CD4-positive, alpha-beta T cell treated with Interleukin-21 for 1 hour (primary cell): ENCODE results near the gene GTF2H2C.
"Not testable (repeated sequence)": the region's sequence is repeated elsewhere in the genome, so short reads cannot be mapped to it uniquely, and the experiment has no call there.

Source experiments
- DNase-seq: peaks from one replicate; pipeline ENCODE4 v3.0.0-alpha.2; 2020

Gene GTF2H2C

DNA sequence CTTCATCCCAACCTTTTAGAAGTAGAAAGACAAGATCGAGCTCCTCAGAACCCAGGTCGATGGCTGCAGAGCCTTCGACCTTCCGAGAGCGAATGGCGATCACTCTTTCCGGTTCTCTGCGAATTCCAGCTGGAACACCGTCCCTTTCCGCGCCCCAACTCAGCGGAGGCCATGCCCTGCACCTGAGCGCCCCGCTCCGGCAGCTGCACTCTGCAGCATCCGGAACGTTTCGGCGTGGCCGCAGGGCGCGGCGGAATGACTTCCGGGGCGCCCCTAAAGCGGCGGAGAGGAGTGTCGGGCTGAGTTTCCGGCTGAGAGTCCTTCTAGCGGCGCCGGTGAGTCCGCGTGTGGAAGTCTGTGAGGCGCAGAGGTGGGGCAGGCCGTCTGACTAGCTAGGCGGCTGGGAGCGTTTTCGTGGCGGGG is at the start of gene GTF2H2C:
Gene GTF2H2C (plus strand): TSS at position 284 of the 423 bp plus-strand sequence. CDS start 4,942 bp downstream, outside the sequence.
- DNase-seq = peak; percentile 82

DNA sequence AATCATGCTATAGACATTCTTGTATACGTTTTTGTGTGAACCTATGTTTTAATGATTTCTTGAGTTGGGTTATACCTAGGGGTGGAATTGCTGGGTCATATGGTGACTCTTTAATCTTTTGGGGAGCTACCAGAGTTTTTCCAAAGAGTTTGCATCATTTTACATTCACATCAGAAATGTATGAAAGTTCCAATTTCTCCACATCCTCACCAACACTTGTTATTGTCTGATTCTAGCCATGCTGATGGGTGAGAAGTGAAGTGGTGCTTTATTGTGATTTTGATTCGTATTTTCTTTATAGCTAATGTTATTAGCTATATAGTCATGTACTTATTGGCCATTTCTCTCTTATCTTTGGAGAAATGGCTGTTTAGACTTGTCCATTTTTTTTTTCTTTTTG is 49.3 kb upstream of the GTF2H2C start:
- no peak for DNase-seq

DNA sequence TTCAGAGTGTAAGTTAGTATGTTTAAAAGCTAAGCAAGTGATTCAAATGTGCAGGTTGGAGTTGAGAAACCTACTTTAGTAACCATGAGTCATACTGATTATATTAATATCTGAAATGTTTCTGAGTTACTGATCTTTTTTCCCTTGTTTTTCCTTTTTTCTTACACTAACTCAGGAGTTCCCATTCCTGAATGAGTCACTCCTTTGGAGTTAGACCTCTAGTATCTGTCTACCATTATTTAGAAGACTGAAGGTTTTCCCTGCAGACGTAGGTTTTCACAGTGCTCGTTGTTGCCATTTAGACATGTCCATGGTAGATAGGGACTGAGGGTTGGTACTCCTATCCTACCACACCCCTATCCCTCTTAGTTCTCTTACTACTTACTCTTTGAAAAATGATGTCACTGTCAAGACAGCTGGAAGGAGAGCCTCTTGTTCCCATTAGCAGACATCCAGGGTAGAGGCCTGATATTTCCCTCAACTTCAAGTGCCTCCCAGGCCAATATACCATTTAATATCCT is 47.2 kb upstream of the GTF2H2C start:
- no peak for DNase-seq

DNA sequence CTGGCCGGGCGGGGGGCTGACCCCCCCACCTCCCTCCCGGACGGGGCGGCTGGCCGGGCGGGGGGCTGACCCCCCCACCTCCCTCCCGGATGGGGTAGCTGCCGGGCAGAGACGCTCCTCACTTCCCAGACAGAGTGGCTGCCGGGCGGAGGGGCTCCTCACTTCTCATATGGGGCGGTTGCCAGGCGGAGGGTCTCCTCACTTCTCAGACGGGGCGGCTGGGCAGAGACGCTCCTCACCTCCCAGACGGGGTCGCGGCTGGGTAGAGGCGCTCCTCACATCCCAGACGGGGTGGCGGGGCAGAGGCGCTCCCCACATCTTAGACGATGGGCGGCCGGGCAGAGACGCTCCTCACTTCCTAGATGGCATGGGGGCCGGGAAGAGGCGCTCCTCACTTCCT is 44.4 kb upstream of the GTF2H2C start:
- DNase-seq = not testable (repeated sequence)

DNA sequence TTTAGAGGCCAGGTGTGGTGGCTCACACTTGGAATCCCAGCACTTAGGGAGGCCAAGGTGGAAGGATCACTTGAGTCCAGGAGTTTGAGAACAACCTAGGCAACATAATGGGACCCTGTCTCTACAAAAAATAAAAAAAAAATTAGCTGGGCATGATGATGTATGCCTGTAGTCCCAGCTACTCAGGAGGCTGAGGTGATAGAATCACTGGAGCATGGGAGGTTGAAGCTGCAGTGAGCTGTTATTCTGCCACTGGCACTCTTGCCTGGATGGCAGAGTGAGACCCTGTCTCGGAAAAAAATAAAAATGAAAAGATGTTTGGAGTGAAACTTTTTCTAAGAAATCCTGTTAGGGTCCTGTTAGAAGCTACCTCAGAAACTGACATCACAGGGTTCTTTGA is 43.2 kb upstream of the GTF2H2C start:
- DNase-seq = no peak

DNA sequence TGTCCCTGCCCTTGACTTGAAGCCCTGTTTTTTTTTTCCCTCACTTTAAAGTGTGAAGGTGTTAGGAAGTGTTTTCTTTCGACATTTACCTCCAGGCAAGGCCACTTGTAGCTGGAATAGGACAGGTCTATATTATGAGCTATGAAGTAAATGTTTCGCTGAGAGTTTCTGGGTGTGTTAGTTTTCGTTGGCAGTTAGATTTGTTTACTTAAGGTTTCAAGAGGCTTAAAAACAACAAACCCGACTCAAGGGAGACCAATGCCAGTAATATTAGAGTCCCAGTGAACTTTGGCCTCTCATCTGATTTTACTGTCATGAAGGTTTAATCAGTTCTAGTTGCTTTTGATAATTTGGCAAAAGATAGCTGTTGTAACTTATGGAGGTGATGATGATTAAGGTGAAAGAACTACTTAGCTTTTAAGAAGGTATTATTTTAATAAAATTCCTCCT is 42.2 kb upstream of the GTF2H2C start:
- no peak for DNase-seq

DNA sequence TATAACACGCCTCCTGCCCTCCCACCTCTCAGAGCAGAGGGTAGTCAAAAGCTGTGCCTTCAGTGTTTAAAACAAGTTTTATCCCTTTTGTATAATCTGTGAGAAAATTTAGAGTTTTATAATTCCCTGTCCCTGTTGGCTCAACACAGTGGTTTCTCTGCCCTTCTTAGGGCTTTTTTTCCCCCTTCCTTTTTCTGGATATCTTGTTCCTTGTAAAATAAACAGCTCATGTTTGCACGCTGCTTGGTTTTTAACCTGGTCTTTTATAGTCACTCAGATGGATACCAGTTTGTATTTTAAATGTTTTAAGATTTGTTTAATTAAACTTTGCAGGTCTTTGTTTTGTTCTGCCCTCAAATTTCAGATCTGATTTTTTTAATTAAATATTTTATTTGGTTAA is 40.7 kb upstream of the GTF2H2C start:
- DNase-seq = no peak

DNA sequence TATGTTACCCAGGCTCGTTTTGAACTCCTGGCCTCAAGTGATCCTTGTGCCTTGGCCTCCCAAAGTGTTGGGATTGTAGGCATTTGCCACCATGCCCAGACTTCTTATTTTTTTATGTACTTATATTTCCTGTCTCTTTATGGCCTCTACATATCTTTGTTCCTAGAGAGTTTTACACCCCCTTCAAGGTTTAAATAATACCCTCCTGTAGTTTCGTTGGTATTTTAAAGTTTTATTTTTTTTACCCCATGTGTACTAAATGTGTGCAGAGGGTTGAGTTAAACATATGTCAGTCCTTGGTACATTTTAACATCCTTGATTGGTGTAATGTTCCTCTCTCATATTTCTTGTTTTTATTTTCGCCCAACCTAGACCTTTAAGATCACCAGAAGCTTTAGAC is 38.0 kb upstream of the GTF2H2C start:
- no peak for DNase-seq

DNA sequence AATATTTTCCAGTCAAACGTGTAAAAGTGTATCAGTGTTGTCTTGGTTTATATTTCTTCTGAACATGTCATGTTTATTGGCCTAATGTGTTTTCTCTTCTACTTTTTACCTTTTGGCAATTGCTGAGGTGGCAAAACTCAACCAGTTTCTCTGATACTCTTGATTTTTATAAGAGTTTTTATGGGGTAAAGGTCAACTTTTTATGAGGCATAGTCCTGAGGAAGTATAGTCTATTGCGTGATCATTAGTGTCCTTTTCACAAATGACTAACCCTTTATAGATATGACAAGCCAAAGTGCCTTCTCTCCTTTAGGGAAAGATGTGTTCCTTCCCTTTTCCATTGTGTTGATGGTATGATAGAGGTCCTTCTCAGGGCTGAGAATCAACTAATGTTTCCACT is 34.5 kb upstream of the GTF2H2C start:
- no peak for DNase-seq

DNA sequence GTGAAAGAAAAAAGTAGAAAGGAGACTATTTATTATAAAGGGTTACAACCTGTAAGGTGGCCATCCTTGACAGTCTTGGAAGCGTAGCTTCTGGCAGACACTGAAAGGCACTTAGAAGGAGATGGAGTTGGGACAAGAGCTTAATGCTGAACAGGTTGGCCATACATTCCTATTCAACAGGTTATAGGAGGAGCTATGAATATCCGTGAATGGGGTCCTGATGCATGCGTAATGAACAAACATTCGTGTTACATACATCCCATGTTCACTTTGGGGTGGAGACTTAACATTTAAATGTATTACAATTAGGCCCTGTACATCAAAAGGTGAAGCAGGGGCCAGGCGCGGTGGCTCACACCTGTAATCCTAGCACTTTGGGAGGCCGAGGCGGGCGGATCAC is 33.3 kb upstream of the GTF2H2C start:
- DNase-seq = no peak

DNA sequence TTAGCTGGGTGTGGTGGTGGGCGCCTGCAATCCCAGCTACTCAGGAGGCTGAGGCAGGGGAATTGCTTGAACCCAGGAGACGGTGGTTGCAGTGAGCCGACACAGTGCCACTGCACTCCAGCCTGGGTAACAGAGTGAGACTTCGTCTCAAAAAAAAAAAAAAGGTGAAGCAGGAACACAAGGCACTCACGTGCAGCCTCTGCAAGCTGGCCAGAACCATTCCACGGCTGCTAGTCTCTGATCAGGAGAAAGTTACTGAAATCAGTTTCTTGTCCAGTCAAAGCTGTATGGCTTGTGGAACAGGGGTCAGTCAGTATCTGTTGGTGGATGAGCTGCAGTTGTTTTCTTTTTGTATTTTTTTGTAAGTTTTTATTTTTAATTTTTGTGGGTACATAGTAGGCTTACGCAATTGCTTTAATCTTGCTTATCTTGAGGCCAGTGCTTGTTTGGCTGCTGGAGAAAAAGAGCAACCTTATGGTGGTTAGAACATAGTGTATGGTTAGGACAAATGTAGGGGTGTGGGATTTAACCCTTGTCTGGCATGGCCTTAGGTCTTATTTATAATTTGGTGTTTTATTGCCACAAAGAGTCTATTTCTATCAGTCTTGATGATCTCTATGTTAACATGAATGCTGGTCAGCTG is 32.7 kb upstream of the GTF2H2C start:
- no peak for DNase-seq

DNA sequence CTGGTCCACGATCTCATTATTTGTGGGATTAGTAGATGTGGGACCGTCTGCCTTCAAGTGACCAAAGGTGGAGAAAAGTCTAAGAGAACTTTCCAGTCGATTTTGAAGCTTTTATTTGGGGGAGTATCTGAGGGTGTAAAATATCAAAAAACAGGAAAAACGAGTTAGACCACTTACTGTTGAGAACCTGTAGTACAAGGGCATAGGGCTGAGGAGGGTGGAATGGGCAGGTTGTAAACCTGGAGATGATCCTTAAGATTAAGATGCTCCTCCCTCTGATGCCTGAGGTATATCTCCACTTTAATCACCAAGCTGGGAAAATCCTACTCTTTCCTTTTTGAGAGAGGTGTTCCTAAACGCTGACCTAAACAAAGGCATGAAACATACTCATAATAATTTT is 32.0 kb upstream of the GTF2H2C start:
- no peak for DNase-seq

DNA sequence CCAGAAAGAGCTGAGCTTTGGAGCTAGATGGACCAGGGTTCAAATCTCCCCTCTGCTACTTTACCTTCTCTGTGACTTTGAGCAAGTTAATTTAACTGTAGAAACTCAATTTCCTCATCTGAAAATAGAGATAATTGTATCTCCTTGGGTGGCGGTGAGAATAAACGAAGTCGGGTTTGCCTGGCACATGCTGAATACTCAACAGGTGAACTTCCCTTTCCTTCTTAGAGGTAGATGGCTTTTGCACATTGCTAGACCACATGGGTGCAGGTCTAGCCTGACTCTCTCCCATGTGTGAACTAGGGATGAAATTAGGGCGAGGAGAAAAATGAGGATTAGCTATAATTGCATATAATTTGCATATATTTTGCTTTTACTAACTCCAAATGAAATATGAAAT is 31.4 kb upstream of the GTF2H2C start:
- DNase-seq = no peak

DNA sequence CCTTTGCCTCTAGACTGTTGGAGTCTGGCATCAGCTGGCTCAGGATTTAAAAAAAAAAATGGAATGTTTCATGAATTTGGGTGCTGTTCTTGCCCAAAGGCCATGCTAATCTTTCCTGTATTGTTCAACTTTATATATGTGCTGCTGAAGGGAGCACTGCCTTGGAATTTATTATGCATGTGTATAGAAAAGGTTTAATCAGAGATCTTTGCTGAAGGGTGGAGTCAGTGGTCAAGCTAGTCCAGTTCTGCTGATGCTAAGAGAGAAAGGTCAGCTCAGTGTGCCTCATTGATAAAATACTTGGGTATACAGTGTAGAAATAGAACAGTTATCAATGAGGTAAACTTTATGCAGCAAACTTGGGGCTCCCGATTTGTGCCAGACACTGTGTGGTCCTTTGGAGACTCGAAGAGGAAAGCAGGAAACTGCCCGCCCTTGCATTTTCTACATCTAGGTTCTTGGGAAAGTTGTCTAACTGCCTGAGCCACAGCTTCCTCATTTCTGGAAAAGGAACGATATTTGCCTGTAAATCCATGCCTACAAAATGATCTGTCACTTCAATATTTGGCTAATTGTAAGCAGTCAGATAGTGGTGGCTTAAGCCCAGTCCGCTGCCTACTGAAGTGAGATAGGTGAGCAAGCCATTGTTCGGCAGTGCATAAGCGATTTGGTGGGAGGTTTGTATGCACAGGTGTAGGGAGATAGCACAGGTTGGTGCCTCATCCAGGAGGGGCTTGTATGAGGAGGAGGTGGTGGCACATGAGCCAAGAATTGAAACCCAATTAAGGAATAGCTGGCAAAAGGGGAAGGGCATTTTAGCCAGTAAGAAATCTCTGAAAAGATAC is 29.2 kb upstream of the GTF2H2C start:
- no peak for DNase-seq

DNA sequence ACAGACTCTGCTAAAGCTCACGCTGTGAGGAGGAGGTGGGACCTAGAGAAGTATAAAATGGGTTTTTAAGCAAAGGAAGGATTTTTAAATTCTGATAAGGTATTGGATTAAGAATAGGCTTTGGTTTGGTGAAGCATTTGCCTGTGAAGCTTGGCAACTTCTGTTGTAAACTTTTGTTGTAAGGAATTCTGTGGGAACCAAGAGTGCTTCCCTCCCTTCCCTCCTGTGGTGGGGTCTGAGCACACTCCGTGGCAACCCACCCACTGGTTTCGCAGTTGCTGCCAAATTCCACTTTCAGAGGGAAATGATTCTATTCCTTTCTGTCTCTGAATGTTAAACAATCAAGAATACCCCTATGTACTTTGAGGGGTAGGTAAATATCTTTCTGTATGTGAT is 28.6 kb upstream of the GTF2H2C start:
- DNase-seq = no peak

DNA sequence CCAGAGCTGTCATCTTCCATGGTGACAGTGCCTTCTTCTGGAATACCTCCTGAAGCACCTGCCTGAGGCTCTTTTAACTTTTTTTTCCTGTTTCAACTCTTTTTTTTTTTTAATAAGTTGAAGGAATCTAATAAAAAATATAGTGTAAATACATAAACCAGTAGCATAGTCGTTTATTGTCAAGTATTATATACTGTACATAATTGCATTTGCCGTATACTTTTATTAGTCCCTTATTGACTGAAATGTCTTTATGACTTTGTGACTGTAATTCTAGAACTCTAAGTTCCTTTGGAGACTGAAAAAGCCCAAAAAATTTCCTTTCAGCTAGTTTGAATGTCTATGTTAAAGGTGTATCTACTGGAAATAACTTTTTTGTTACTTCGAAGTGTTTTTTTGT is 22.1 kb upstream of the GTF2H2C start:
- not testable (repeated sequence) for DNase-seq

DNA sequence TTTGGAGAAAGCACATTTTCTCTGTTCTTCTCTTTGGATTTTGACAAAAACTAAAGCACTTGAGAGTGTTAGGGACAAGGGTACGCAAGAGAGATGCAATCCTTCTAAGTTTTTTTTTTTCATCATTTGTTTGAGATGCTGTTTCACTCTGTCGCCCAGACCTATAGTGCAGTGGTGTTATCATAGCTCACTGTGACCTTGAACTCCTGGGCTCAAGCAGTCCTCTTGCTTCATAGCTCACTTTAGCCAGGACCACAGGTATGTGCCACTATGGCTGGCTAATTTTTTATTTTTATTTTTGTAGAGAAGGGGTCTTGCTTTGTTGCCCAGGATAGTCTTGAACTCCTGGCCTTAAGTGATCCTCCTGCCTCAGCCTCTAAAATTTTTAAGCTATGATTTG is 21.3 kb upstream of the GTF2H2C start:
- DNase-seq = not testable (repeated sequence)

DNA sequence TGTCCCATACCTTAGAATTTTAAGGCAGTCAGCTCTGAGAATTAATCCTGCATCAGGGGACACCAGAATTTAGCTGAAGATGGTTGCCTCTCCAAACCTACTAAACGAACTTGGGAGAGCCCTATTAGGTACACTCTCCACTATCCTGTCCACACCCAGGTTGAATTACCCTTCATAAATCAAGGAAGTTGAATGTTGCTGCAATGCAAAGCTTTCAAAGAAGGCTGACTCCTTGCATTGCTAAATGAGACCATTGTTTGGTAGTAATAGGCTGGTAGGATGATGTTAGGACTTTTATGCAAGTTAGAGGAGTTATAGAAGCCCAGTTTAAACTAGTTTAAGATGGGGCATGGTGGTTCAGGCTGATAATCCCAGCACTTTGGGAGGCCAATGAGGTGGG is 18.6 kb upstream of the GTF2H2C start:
- DNase-seq = not testable (repeated sequence)

DNA sequence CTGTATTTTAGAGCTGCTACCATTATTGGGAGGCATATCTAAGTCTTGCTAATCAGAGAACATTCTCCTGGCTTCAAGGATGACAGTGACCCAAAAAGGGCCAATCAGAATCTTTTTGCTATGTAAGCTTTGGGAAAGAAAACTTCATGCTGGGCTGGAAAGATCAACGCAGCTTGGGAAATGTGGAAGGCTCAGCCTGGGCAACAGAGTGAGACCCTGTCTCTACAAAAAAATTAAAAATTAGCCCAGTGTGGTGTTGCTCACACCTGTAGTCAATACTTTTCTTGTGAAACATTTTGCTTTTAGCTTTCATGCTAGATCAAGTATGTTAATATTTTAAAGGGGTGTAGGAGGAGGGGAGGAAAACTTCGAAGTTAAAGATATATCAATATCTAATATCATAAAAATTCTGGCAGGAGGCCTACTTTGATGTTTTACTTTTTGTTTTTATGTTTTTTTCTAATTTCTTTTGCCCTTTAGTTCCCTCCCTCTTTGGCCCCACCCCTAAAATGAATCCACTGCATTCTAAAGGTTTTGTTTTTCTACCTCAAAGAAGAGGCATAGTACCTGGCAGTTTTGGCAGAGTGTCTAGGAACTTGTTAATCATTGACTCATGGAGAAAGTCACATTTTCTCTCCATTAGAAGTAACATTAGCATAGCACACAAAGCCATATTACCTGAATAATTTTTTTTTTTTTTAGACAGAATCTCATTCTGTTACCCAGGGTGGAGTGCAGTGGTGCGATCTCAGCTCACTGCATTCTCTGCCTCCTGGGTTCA is 17.0 kb upstream of the GTF2H2C start:
- DNase-seq = not testable (repeated sequence)

DNA sequence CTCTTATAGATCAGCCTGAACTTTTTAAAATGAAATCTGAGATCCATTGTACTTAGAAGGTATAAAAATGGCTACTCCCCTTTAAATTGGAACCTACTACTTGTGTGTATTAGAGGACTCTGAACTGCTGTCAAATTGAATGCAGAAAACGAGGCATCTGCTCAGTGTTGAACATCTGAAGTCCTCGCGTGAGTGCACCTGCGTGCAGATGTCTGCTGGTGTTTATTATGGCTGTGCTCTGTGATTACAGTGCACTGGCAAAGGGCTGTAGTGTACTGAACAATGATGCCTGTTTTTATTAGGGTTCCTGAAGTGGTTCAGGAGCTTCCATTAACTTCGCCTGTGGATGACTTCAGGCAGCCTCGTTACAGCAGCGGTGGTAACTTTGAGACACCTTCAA is 15.4 kb upstream of the GTF2H2C start:
- not testable (repeated sequence) for DNase-seq

DNA sequence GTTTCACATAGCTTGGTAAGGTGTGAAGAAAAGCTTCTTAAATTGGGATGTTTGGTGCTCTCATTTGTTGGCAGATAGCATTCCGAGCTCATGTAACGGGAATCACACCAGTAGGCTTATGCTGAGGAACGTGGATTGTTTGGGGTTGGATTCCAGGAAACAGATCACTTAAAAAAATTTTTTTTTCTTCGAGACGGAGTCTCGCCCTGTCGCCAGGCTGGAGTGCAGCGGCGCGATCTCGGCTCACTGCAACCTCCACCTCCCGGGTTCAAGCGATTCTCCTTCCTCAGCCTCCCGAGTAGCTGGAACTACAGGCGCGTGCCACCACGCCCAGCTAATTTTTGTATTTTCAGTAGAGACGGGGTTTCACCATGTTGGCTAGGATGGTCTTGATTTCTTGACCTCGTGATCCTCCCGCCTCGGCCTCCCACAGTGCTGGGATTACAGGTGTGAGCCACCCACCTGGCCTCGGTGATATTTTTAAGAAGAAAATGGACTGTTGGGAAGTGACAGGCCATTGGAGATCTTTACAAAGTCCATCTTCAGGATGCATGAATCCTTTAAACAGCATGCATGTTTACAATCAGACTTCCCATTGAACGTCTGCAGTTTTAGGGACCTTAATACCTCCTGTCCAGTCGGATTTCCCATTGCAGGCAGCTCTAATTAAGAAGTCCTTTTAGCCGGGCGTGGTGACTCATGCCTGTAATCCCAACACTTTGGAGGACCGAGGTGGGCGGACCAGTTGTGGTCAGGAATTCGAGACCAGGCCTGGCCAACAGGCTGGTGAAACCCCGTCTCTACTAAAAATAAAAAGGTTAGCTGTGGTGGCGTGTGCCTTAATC is 818 bp downstream of the GTF2H2C start:
- not testable (repeated sequence) for DNase-seq

DNA sequence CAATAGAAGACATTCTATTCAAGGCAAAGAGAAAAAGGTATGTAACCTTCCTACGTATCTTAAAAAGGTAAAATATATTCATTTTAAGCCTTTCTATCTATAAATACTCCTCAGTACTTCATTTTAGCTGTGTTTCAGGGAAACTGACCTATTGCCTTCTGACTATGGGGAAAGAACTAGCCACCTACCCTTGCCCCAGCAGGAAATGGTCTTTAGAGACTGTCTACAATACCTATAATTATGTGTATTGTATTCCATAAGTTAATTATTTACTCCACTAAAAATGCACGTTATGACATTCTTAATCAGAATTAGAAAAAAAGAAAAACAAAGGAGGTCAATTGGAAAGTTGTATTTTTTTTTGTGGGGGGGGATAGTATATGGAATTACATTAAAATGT is 6.2 kb downstream of the GTF2H2C start:
- DNase-seq = not testable (repeated sequence)
